Glomerular visceral epithelial cell (primary cell): ENCODE data around the gene FGD3.
"Not testable (repeated sequence)": the region's sequence is repeated elsewhere in the genome, so short reads cannot be mapped to it uniquely, and the experiment has no call there.

Source experiments
- DNase-seq: peaks from one replicate; pipeline ENCODE4 v3.0.0-alpha.2; 2016; ENCODE audit errors: extremely low spot score

Gene FGD3

GRCh38 chr9:92947268-92948037, at the start of gene FGD3:
Gene FGD3 (plus strand): TSS chr9:92947523. CDS start chr9:92976257, 28,734 bp downstream.
- DNase-seq: peak; percentile 30

- DNase-seq: not testable (repeated sequence)
These were observed 42.2 kb upstream of the FGD3 start for GRCh38 chr9:92905137-92905536.

GRCh38 chr9:92911511-92912475, 35.5 kb upstream of the FGD3 start:
- DNase-seq: no peak

- DNase-seq: no peak
These were observed 30.0 kb upstream of the FGD3 start for GRCh38 chr9:92917176-92917800.

GRCh38 chr9:92920437-92920836, 26.9 kb upstream of the FGD3 start:
- no peak for DNase-seq

GRCh38 chr9:92931606-92932005, 15.7 kb upstream of the FGD3 start:
- no peak for DNase-seq

GRCh38 chr9:92934321-92934720, 13.0 kb upstream of the FGD3 start:
- DNase-seq: no peak

- no peak for DNase-seq
These were observed 9.3 kb upstream of the FGD3 start for GRCh38 chr9:92938025-92938424.

- DNase-seq: no peak
These were observed 5.5 kb upstream of the FGD3 start for GRCh38 chr9:92941861-92942260.

GRCh38 chr9:92942688-92943616, 4.4 kb upstream of the FGD3 start:
- DNase-seq: no peak

GRCh38 chr9:92944921-92945320, 2.4 kb upstream of the FGD3 start:
- no peak for DNase-seq

- DNase-seq: no peak
These were observed 1.5 kb upstream of the FGD3 start for GRCh38 chr9:92945796-92946195.

- DNase-seq: no peak
These were observed 763 bp downstream of the FGD3 start for GRCh38 chr9:92948038-92948534.

GRCh38 chr9:92948632-92949031, 1.3 kb downstream of the FGD3 start:
- DNase-seq: no peak

- no peak for DNase-seq
These were observed 2.1 kb downstream of the FGD3 start for GRCh38 chr9:92949266-92949982.

GRCh38 chr9:92950359-92950955, 3.1 kb downstream of the FGD3 start:
- DNase-seq: no peak

- DNase-seq: no peak
These were observed 5.7 kb downstream of the FGD3 start for GRCh38 chr9:92952906-92953610.

- DNase-seq: peak; percentile 71
These were observed 6.9 kb downstream of the FGD3 start for GRCh38 chr9:92954049-92954861.
